WTC11 (cell line): ENCODE measurements around the gene CCDC28B. TPM values are rescaled to one million over a fixed set of nuclear protein-coding genes. Genes with fewer than 3 reads are reported as not detected.

Experiments used
- ATF1 ChIP-seq: sonication (generic); formaldehyde crosslinking; IDR thresholded peaks from 2 replicates; pipeline ENCODE4 v1.8.1; 2023; ENCODE audit warnings: mild to moderate bottlenecking, moderate library complexity, missing genetic modification reagents
- EMX1 ChIP-seq: fragments of 250-450 bp; sonication (Bioruptor Pico); IDR thresholded peaks from 2 replicates; pipeline ENCODE4 v1.8.0; 2021; ENCODE audit warnings: mild to moderate bottlenecking
- GRHL2 ChIP-seq: fragments of 250-450 bp; sonication (Bioruptor Pico); IDR thresholded peaks from 2 replicates; pipeline ENCODE4 v1.8.0; 2022; ENCODE audit warnings: mild to moderate bottlenecking, moderate library complexity; ENCODE audit not compliant: insufficient replicate concordance, severe bottlenecking
- JAZF1 ChIP-seq: fragments of 250-450 bp; sonication (Bioruptor Pico); IDR thresholded peaks from 2 replicates; pipeline ENCODE4 v1.9.0; 2021; ENCODE audit warnings: moderate library complexity, mild to moderate bottlenecking, inconsistent platforms
- NR1H2 ChIP-seq: sonication (generic); formaldehyde crosslinking; IDR thresholded peaks from 2 replicates; pipeline ENCODE4 v1.9.0; 2021; ENCODE audit warnings: mild to moderate bottlenecking, moderate library complexity, missing genetic modification reagents
- OVOL2 ChIP-seq: fragments of 250-450 bp; sonication (Bioruptor Pico); IDR thresholded peaks from 2 replicates; pipeline ENCODE4 v1.9.0; 2021; ENCODE audit warnings: mild to moderate bottlenecking, borderline replicate concordance
- SOX15 ChIP-seq: fragments of 250-450 bp; sonication (Bioruptor Pico); IDR thresholded peaks from 2 replicates; pipeline ENCODE4 v1.9.0; 2021; ENCODE audit warnings: mild to moderate bottlenecking
- TCF7 ChIP-seq: sonication (generic); formaldehyde crosslinking; IDR thresholded peaks from 2 replicates; pipeline ENCODE4 v1.8.0; 2022; ENCODE audit warnings: mild to moderate bottlenecking, low read depth, missing genetic modification reagents, moderate library complexity
- ZNF121 ChIP-seq: sonication (generic); formaldehyde crosslinking; IDR thresholded peaks from 2 replicates; pipeline ENCODE4 v1.8.0; 2023; ENCODE audit warnings: missing genetic modification reagents
- ZNF396 ChIP-seq: fragments of 250-450 bp; sonication (Bioruptor Pico); IDR thresholded peaks from 2 replicates; pipeline ENCODE4 v1.8.0; 2021; ENCODE audit warnings: mild to moderate bottlenecking, moderate library complexity, borderline replicate concordance
- total RNA-seq: library from RNA; stranded (reverse); gene quantifications from 3 replicates; pipeline ENCODE4 v1.2.3, GENCODE V29; 2021
- TF ChIP-seq, protein P1 (sequence below): fragments of 250-450 bp; sonication (Bioruptor Pico); IDR thresholded peaks from 2 replicates; pipeline ENCODE4 v1.9.0; 2021; ENCODE audit warnings: moderate library complexity, mild to moderate bottlenecking, inconsistent platforms, borderline replicate concordance
- TF ChIP-seq, protein P2 (sequence below): sonication (generic); formaldehyde crosslinking; conservative IDR thresholded peaks from 2 replicates; pipeline ENCODE4 v1.8.1; 2022; ENCODE audit warnings: mild to moderate bottlenecking, missing genetic modification reagents
- TF ChIP-seq, protein P3 (sequence below): sonication (generic); formaldehyde crosslinking; IDR thresholded peaks from 2 replicates; pipeline ENCODE4 v1.8.0; 2023; ENCODE audit warnings: mild to moderate bottlenecking, missing genetic modification reagents
- TF ChIP-seq, protein P4 (sequence below): fragments of 250-450 bp; sonication (Bioruptor Pico); IDR thresholded peaks from 2 replicates; pipeline ENCODE4 v1.9.0; 2021; ENCODE audit warnings: mild to moderate bottlenecking, borderline replicate concordance
- TF ChIP-seq, protein P5 (sequence below): sonication (generic); formaldehyde crosslinking; IDR thresholded peaks from 2 replicates; pipeline ENCODE4 v1.8.0; 2022; ENCODE audit warnings: missing genetic modification reagents
- TF ChIP-seq, protein P6 (sequence below): fragments of 250-450 bp; sonication (Bioruptor Pico); IDR thresholded peaks from 2 replicates; pipeline ENCODE4 v1.9.0; 2021; ENCODE audit warnings: mild to moderate bottlenecking
- TF ChIP-seq, protein P7 (sequence below): fragments of 200-600 bp; IDR thresholded peaks from 2 replicates; pipeline ENCODE4 v1.8.0; 2022; ENCODE audit warnings: antibody characterized with exemption
- TF ChIP-seq, protein P8 (sequence below): sonication (generic); formaldehyde crosslinking; IDR thresholded peaks from 2 replicates; pipeline ENCODE4 v1.8.0; 2022; ENCODE audit warnings: mild to moderate bottlenecking, missing genetic modification reagents

The CCDC28B gene
- total RNA-seq, 1 experiment from 2014 or later = 34.4 TPM

DNA sequence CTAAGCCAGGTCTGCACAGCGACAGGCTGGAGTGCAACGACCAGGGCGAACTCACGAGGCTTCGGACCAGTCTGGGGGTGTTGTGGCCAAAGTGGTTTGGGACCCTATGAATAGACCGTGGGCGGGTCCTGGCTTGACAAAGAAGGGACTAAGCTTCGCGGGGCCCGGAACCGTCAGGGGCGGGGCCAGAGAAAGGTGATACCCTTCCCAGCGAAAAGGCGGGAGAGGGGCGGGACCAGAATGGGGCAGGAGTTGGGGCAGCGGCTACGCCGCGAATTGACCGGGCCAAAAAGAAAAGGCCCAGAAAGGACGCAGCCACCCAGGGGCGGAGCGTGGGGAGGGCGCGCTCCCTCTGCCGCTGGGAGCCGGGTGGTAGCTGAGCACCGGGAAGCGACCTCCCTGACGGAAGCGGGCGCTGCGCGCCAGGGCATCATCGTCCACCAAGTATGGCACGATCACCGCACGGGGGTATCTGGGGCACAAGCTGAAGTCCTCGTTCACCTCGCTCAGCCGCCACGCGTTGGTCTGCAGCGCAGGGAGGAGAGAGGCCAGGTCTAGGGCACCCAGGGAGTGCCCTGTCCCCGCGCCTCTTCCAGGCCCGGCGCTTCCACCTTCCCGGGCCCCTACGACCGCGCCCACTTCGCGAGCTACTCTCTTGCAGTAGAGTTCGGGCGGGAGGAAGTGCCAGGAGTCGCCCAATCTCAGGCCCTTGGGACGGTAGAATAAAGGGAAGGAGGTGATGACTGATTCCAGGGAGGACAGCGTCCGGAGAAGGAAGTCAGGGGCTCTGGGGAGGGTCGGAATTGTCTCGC is 40.0 kb downstream of the CCDC28B start (continued):
- peak; percentile 42 for TF ChIP-seq ZNF121 (CRISPR knock-in tag)
- no peak for TF ChIP-seq ATF1 (CRISPR knock-in tag)
- TF ChIP-seq, protein P1, sequence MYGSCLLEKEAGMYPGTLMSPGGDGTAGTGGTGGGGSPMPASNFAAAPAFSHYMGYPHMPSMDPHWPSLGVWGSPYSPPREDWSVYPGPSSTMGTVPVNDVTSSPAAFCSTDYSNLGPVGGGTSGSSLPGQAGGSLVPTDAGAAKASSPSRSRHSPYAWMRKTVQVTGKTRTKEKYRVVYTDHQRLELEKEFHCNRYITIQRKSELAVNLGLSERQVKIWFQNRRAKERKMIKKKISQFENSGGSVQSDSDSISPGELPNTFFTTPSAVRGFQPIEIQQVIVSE (CRISPR knock-in tag) = no peak
- TF ChIP-seq, protein P2, sequence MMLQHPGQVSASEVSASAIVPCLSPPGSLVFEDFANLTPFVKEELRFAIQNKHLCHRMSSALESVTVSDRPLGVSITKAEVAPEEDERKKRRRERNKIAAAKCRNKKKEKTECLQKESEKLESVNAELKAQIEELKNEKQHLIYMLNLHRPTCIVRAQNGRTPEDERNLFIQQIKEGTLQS (CRISPR knock-in tag) = 0 out of 2 replicates have a peak, but pooled peaks have one; percentile 8
- TF ChIP-seq SOX15 = no peak
- no peak for TF ChIP-seq EMX1 (CRISPR knock-in tag)
- TF ChIP-seq NR1H2 (CRISPR knock-in tag) = no peak
- no peak for TF ChIP-seq ZNF396 (CRISPR knock-in tag)
- TF ChIP-seq, protein P3, sequence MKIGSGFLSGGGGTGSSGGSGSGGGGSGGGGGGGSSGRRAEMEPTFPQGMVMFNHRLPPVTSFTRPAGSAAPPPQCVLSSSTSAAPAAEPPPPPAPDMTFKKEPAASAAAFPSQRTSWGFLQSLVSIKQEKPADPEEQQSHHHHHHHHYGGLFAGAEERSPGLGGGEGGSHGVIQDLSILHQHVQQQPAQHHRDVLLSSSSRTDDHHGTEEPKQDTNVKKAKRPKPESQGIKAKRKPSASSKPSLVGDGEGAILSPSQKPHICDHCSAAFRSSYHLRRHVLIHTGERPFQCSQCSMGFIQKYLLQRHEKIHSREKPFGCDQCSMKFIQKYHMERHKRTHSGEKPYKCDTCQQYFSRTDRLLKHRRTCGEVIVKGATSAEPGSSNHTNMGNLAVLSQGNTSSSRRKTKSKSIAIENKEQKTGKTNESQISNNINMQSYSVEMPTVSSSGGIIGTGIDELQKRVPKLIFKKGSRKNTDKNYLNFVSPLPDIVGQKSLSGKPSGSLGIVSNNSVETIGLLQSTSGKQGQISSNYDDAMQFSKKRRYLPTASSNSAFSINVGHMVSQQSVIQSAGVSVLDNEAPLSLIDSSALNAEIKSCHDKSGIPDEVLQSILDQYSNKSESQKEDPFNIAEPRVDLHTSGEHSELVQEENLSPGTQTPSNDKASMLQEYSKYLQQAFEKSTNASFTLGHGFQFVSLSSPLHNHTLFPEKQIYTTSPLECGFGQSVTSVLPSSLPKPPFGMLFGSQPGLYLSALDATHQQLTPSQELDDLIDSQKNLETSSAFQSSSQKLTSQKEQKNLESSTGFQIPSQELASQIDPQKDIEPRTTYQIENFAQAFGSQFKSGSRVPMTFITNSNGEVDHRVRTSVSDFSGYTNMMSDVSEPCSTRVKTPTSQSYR (CRISPR knock-in tag) = no peak
- TF ChIP-seq, protein P4, sequence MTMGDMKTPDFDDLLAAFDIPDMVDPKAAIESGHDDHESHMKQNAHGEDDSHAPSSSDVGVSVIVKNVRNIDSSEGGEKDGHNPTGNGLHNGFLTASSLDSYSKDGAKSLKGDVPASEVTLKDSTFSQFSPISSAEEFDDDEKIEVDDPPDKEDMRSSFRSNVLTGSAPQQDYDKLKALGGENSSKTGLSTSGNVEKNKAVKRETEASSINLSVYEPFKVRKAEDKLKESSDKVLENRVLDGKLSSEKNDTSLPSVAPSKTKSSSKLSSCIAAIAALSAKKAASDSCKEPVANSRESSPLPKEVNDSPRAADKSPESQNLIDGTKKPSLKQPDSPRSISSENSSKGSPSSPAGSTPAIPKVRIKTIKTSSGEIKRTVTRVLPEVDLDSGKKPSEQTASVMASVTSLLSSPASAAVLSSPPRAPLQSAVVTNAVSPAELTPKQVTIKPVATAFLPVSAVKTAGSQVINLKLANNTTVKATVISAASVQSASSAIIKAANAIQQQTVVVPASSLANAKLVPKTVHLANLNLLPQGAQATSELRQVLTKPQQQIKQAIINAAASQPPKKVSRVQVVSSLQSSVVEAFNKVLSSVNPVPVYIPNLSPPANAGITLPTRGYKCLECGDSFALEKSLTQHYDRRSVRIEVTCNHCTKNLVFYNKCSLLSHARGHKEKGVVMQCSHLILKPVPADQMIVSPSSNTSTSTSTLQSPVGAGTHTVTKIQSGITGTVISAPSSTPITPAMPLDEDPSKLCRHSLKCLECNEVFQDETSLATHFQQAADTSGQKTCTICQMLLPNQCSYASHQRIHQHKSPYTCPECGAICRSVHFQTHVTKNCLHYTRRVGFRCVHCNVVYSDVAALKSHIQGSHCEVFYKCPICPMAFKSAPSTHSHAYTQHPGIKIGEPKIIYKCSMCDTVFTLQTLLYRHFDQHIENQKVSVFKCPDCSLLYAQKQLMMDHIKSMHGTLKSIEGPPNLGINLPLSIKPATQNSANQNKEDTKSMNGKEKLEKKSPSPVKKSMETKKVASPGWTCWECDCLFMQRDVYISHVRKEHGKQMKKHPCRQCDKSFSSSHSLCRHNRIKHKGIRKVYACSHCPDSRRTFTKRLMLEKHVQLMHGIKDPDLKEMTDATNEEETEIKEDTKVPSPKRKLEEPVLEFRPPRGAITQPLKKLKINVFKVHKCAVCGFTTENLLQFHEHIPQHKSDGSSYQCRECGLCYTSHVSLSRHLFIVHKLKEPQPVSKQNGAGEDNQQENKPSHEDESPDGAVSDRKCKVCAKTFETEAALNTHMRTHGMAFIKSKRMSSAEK (CRISPR knock-in tag) = no peak
- TF ChIP-seq, protein P5, sequence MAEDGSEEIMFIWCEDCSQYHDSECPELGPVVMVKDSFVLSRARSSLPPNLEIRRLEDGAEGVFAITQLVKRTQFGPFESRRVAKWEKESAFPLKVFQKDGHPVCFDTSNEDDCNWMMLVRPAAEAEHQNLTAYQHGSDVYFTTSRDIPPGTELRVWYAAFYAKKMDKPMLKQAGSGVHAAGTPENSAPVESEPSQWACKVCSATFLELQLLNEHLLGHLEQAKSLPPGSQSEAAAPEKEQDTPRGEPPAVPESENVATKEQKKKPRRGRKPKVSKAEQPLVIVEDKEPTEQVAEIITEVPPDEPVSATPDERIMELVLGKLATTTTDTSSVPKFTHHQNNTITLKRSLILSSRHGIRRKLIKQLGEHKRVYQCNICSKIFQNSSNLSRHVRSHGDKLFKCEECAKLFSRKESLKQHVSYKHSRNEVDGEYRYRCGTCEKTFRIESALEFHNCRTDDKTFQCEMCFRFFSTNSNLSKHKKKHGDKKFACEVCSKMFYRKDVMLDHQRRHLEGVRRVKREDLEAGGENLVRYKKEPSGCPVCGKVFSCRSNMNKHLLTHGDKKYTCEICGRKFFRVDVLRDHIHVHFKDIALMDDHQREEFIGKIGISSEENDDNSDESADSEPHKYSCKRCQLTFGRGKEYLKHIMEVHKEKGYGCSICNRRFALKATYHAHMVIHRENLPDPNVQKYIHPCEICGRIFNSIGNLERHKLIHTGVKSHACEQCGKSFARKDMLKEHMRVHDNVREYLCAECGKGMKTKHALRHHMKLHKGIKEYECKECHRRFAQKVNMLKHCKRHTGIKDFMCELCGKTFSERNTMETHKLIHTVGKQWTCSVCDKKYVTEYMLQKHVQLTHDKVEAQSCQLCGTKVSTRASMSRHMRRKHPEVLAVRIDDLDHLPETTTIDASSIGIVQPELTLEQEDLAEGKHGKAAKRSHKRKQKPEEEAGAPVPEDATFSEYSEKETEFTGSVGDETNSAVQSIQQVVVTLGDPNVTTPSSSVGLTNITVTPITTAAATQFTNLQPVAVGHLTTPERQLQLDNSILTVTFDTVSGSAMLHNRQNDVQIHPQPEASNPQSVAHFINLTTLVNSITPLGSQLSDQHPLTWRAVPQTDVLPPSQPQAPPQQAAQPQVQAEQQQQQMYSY = peak; percentile 88
- TF ChIP-seq, protein P6, sequence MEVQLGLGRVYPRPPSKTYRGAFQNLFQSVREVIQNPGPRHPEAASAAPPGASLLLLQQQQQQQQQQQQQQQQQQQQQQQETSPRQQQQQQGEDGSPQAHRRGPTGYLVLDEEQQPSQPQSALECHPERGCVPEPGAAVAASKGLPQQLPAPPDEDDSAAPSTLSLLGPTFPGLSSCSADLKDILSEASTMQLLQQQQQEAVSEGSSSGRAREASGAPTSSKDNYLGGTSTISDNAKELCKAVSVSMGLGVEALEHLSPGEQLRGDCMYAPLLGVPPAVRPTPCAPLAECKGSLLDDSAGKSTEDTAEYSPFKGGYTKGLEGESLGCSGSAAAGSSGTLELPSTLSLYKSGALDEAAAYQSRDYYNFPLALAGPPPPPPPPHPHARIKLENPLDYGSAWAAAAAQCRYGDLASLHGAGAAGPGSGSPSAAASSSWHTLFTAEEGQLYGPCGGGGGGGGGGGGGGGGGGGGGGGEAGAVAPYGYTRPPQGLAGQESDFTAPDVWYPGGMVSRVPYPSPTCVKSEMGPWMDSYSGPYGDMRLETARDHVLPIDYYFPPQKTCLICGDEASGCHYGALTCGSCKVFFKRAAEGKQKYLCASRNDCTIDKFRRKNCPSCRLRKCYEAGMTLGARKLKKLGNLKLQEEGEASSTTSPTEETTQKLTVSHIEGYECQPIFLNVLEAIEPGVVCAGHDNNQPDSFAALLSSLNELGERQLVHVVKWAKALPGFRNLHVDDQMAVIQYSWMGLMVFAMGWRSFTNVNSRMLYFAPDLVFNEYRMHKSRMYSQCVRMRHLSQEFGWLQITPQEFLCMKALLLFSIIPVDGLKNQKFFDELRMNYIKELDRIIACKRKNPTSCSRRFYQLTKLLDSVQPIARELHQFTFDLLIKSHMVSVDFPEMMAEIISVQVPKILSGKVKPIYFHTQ (CRISPR knock-in tag) = no peak
- TF ChIP-seq, protein P7, sequence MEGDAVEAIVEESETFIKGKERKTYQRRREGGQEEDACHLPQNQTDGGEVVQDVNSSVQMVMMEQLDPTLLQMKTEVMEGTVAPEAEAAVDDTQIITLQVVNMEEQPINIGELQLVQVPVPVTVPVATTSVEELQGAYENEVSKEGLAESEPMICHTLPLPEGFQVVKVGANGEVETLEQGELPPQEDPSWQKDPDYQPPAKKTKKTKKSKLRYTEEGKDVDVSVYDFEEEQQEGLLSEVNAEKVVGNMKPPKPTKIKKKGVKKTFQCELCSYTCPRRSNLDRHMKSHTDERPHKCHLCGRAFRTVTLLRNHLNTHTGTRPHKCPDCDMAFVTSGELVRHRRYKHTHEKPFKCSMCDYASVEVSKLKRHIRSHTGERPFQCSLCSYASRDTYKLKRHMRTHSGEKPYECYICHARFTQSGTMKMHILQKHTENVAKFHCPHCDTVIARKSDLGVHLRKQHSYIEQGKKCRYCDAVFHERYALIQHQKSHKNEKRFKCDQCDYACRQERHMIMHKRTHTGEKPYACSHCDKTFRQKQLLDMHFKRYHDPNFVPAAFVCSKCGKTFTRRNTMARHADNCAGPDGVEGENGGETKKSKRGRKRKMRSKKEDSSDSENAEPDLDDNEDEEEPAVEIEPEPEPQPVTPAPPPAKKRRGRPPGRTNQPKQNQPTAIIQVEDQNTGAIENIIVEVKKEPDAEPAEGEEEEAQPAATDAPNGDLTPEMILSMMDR = no peak
- TF ChIP-seq JAZF1 (CRISPR knock-in tag) = no peak
- TF ChIP-seq, protein P8, sequence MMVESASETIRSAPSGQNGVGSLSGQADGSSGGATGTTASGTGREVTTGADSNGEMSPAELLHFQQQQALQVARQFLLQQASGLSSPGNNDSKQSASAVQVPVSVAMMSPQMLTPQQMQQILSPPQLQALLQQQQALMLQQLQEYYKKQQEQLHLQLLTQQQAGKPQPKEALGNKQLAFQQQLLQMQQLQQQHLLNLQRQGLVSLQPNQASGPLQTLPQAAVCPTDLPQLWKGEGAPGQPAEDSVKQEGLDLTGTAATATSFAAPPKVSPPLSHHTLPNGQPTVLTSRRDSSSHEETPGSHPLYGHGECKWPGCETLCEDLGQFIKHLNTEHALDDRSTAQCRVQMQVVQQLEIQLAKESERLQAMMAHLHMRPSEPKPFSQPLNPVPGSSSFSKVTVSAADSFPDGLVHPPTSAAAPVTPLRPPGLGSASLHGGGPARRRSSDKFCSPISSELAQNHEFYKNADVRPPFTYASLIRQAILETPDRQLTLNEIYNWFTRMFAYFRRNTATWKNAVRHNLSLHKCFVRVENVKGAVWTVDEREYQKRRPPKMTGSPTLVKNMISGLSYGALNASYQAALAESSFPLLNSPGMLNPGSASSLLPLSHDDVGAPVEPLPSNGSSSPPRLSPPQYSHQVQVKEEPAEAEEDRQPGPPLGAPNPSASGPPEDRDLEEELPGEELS = peak; percentile 66; the same call in 1 of the 2 replicates
- TF ChIP-seq GRHL2 = no peak
- no peak for TF ChIP-seq TCF7 (CRISPR knock-in tag)
- no peak for TF ChIP-seq OVOL2
